GM21515 (cell line): ENCODE results near the gene FAM193B.
A peak's percentile ranks its signal among the peaks of the same experiment; 100 is the strongest.
"Not testable (repeated sequence)": the region's sequence is repeated elsewhere in the genome, so short reads cannot be mapped to it uniquely, and the experiment has no call there.

Experiments used
- ATAC-seq: cut with Tn5 transposase; IDR thresholded peaks from one replicate; pipeline ENCODE4 v1.9.1; 2021; ENCODE audit not compliant: unreplicated experiment

The FAM193B gene

DNA sequence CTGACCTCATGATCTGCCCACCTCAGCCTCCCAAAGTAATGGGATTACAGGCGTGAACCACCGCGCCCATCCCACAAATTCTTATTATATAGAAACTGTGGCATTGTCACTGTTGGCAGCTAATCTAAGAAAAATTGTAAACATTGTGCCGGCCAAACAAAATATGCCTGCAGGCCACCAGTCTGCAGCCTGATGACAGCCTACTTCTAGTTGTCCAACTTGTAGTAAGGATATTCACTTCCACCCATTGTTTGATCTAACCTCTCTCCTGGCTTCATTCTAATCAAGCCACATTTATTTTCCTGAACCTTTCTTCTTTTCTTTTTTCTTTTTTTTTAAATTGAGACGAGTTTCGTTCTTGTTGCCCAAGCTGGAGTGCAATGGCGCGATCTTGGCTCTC, 24.0 kb upstream of the FAM193B start:
- no peak for ATAC-seq

DNA sequence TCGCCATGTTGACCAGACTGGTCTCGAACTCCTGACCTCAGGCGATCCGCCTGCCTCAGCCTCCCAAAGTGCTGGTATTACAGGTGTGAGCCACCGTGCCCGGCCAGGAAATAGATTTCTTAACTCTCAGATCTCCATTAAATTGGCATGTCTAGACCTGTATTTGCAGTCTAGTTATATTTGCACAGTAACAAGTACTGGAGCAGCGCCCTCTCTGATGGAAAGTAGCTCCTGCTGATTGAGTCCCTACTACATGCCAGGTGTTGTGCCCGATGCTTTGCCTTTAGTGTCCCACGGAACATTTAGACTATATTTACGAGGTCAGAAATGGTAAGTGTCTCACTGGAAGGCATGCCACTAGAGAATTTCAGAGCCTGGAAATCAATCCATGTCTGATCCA, 21.8 kb upstream of the FAM193B start:
- ATAC-seq: no peak

DNA sequence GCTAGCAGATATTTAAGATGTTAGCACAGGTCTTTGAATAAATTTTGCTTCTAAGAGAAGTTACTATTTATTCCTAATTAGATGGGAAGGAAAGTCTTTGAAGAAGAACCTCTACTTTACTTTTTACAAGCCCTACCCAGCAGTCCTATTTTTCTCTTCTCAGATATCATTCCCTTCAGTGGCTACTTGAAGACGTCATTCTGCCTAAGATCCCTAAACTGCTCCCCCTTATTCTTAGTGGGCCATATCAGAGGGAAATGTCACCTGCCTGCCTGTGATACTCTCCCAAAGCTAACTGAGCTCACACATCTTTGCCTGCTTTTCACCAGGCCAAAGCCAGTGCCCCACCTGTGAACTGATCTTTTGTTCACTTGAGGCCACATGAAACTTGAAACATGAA, 21.1 kb upstream of the FAM193B start:
- no peak for ATAC-seq

DNA sequence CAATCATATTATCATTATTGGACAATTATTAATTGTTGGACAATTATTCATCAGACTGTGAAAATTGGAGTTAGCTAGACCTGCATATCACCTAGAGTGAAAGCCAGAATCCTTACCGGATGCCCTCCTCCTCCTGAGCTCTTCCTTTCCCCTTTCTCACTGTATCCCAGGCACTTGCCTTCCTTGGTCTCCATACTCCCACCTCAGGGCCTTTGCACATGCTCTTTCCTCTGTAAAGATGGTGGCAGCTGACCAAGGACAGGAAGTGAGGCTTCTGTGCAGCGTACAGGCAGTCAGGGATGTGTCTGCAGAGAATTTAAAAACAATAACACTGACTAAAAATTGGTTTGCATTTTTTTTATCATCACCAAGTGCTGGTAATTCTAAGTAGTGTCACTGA, 15.5 kb upstream of the FAM193B start:
- ATAC-seq: no peak

DNA sequence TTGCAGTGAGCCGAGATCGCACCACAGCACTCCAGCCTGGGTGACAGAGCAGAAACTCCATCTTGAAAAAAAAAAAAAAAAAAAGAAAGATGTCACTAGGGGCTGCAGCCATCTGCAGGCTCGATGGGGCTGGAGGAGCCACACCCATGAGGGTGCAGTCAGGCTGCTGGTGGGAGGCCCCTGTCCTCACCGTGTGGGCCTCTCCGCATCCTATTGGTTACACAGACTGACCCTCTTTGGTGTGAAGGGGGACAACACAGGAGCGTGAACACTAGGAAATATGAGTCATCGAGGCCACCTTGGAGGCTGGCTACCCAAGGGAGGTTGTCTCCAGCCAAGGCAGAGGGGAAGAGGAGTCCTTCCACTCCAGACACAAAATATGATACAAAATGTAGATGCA, 14.0 kb upstream of the FAM193B start:
- no peak for ATAC-seq

DNA sequence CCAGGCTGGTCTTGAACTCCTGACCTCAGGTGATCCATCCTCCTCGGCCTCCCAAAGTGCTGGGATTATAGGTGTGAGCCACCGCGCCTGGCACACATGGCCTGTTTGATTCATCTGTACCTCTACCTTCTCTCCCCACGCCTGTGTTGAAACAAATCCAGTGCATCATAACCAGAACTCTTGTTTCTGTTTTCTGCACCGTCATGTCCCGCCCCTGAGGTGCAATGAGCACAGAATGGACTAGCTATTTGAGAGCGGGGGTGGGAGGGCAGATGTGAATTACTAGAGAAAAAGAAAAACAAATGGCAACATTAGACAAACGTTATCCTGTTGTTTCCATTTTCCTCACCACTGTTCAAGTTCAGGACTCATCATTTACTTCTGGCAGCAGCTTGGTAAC, 10.7 kb upstream of the FAM193B start:
- no peak for ATAC-seq

DNA sequence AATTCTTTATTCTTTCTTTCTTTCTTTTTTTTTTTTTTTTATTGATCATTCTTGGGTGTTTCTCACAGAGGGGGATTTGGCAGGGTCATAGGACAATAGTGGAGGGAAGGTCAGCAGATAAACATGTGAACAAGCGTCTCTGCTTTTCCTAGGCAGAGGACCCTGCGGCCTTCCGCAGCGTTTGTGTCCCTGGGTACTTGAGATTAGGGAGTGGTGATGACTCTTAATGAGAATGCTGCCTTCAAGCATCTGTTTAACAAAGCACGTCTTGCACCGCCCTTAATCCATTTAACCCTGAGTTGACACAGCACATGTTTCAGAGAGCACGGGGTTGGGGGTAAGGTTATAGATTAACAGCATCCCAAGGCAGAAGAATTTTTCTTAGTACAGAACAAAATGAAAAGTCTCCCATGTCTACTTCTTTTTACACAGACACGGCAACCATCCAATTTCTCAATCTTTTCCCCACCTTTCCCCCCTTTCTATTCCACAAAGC, 5.1 kb upstream of the FAM193B start:
- ATAC-seq: not testable (repeated sequence)

DNA sequence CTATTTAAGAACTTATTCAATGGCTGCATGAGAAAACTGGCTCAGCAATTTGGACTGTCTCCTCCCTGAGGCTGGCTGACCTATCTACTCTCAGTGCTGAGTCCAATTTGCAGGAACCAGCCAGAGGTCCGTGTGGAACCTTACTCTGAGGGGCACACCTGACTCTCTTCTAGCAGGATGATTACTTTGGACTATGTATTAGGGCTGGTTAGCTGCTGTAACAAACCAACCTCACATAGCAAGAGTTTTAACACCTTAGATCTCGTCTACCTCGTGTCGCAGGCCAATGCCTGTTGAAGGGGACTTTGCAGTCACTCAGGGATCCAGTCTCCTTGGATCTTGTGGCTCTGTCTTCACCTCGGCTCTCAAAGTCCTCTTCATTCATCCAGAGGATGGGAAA, 3.4 kb upstream of the FAM193B start:
- no peak for ATAC-seq

DNA sequence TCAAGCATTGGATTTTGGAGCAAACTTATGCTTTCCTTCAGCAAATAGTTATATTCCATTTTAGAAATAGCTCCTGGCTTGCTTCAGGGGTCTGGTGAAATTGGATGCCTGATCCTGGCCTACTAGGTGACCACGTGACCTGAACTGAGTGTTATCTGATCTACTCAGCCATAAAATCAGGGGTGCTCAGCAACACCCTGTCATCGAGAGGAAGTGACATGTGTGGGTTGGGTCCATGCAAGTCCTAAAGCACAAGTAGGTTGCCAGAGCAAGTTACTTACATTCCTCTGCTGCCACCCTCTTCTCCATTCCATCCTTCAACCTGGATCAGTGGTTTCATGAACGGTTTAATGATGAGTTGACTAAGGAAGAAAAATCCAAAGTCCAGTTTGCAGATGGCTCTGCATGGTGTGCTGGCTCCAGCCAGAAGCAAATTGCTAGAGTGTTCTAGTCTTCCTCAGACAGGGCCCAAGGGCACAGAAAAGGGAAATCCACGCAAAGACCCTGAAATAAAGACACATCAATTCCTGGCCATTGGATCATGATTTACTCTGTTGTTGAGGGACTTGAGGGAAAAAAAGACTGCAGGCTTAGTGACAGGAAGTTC, 2.8 kb upstream of the FAM193B start:
- no peak for ATAC-seq

DNA sequence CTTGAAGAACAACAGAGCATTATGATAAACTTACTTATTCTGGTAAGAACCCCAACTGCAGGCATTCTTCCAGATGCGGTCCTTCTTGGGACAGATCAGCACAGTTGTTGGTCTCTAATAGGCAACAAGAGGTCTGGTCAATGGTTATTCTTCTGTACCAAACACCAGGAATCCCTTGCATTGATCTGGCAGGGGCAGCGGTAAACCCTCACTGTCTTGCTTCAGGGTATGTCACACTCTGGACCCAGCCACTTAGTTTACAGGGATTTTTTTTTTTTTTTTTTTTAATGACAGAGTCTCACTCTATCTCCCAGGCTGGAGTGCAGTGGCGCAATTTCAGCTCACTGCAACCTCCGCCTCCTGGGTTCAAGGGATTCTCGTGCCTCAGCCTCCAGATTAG, 1.3 kb upstream of the FAM193B start:
- ATAC-seq: no peak

DNA sequence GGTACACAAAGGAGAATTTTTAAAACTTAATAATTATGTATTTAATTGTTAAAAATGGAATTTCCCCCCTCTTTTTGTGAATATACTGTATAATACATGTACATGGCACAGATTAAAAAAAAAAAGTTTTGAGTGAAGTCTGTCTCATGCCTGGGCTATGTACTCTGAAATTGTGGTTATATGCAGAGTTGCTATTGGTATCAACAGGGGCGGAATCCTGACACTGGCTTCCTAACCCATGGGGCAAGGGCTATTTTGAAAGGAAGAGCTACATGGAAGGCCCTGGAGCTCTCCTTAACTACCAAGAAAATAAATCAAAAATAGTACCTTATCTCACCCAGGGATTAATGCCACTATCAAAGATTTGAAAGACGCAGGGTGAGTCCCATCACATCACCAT, 865 bp upstream of the FAM193B start:
- ATAC-seq: no peak

DNA sequence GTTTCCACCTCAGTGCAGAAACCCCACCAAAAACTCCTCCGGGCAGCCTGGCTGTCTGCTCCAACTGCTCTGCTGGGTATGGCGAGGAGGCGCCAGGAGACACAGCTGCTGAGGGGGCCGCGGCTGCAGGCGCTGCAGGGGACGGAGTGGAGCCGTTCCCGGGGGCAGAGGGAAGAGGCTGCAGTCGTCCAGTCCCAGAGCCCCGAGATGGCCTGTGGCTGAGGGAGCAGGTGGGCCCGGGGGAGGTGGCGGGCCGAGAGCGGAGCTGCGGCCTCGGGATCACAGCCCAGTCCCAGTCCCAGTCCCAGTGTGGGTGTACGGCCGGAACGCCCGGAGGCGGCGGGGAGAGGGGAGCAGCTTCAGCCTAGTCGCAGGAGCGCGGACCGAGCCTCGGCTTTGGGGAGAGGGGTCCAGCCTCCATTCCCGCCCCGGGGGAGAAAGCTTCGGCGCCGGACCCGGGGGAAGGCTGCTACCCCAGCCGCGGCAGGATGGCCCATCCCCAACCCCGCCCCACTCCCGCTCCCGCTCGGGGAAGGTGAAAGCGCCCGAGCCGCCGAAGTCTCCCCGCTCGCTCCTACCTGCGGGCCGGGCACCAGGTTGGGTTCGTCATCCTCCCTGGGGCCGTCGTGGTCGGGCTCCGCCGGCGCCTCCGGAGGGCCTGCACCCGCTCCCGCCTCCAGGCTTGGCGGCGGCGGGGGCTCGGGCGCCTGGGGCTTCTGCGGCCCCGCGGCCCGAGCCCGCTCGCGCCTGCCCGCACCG, 513 bp downstream of the FAM193B start:
- peak; percentile 35 for ATAC-seq

DNA sequence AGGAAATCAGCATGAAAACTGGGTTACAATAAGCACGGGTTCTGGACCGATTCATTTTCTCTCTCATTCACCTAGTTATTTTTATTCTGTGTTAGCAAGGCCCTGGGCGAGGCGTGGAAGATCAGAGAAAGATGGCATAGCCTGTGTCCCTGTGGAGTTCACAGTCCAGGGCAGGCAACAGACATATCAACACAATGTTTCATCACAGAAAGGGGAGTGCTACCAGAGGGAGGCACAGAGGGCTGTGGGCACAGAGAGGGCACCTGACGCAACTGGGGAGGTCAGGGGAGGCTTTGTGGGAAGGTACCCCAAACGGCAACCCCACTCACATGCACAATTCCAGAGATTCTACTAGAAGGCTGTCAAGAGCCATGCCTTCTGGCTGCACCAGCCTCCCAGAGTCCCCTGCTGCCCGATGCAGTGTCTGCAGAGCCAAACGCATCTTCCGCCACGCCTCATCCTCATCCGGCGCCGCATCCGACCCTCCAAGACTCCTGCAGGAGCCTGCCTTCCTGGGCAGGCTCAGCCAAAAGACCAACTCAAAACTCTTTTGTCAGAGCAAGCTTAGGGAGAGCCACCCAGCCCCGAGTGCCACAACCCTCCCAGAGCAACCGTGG, 1.4 kb downstream of the FAM193B start:
- ATAC-seq: no peak

DNA sequence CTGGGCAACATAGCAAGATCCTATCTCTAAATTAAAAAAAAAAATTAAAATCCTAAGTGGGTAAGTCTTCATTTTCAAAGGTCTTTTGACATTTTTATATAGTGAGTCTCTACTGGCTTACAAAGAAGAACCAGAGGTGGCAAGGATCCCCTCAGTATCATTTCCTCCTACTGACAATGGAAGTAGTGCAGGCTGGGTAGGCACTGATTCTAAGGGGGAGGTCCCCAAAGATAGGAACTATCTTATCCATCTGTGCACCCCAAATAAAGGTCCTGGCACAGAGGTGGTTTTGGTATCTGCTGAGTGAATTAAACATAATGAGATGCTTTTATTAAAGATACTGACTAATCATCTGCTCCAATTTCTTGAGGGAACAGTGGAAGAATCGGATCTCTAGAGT, 4.2 kb downstream of the FAM193B start:
- no peak for ATAC-seq

DNA sequence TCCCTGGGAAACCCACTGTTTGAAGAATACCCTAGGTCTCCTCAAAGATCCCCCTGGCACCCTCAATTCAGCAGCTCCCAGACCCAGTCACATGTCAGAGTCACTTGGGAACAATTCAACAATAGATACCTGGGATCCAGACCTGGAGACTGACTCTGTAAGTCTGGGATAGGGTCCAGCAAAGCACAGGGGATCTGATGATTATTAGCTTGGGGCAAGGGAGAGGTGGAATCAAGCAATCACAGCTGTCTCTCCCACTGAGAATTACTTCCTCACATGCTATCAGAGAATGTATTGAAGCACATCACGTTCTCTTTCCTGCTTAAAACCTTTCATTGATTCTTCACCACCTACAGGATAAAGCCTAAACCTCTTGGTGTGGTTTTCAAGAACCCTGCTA, 5.9 kb downstream of the FAM193B start:
- no peak for ATAC-seq

DNA sequence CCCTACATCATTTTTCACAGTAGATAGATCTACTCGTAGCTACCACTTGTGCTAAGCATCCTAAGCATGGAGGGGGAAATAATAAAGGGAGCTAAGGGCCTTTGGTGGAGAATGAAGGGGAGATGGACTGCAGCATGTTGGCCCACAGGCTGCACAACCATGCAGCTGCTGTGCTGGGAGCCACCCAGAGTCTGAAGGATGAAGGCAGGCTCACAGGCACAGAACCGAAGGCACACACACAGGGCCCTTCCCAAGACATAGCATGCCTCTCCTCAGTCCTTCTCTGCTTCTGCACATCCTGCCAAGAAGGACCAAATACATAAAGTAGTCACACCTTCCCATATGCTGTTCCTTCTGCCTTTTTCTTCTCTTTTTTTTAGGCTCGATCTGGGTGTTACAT, 6.6 kb downstream of the FAM193B start:
- no peak for ATAC-seq

DNA sequence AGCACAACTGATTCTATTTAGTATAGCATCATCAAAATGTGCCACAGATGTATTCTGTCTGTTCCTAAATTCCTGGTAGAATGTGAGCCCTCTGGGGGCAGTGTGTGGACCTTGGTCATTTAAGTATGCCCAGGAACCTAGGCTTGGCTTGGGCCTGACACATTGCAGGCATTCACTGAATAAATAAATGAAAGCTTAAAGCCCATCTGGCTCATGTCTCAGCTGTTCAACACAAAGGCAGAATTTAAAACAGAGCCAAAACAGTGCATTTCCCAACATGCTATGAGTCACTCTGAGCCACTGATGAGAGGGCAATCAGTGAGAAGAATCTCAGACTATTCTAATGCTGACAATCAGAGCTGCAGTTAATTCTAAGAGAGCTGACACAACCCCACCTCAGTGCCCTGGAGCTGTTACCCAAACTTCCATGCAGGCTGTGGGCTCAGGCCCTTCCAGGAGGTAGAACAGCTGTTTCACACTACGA, 8.1 kb downstream of the FAM193B start:
- no peak for ATAC-seq

DNA sequence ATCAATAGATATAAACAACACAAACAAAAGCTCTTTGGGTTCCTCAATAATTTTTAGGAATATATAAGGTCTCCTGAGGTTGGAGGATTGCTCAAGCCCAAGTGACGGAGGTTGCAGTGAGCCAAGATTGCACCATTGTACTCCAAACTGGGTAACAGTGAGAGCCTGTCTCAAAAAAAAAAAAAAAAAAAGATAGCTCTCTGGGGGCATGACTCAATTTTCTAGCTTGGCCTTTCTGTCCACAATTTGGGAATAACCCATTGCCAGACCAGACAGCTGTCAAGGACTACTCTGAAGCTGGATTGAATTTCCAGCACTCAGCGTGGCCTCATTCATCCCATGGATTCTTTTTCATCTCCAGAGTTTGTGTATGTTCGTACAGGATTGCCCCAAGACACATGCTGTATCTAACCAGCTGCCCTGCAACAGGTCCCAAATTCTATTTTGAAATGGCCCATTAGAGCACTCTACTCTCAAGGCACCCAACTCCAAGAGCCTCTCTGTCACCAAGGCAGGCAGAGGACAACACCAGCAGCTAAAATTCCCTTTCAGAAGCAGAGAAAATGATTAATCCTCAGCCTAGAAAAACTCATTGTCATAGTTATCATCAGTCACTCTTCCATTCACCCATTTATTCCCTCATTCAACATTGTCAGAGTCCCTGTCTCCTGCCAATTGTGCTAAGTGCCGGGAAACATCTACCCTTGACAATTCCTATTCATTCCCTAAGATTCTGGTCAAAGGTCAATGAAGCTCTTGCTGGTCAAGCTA, 8.7 kb downstream of the FAM193B start:
- no peak for ATAC-seq

DNA sequence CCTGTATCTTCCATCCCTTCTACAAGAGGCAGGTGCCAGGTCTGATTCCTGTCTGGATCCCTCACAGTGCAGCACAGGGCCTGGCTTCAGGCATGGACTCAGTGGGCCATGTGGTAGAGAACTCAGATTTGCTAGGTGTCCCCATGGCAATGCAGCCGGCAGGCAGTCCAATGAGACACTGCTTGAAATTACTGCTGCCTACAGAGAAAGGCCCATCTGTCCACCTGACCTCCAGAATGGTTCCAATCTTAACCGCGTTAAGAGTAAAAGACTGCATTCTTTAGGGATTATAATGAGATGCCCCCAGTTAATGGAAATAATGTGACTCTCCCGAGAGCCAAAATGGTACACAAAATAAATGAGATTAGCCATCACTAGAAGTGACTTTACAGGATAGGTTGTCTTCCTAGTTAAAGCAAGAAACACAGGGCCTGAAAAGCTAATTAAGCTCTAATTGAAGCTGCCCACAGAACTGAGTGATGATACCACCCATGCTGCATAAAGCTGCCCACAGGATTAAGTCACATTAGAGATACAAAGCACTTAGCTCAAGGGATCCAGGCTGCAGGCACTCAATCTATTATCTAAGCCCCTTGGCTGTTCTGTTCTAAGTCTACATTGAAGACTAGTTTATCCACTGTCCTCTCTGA, 11.4 kb downstream of the FAM193B start:
- ATAC-seq: no peak

DNA sequence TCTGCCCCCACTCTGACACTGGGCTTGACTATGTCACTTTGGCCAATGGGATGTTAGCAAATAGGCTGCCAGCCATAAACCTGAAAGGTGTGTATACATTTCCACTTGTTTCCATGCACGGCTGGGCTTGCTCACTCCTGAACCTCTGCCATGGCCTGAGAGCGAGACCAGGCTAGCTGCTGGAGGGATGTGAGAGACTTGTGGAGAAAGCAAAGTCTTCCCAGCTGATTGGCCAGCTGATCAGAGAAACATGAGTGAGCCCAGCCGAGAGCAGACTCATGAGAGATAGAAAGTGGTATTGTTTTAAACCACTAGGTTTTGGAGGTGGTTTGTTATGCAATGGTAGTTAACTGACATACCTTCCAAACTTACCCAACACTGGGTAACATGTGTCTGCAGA, 13.9 kb downstream of the FAM193B start:
- no peak for ATAC-seq

DNA sequence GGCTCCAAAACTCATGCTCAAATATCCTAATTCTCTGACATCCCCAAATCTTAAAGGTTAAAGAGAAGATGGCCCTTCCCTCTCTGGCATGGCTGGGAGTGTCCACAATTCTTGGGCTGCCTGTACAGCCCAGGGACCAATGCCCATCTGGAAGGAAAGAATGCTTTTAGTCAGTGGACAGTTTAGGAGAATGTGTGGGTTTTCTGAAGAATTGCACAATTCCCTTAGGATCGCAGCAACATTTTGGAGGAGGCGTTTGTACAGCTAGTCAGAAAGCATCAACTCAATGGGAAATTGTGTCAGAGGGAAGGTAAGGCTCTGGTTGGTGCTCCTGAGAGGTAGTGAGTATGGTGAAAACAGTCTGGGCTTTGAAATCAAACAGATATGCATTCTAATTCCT, 15.0 kb downstream of the FAM193B start:
- no peak for ATAC-seq
